ENCODE results near the gene KIF16B.
"Not testable (repeated sequence)": the region's sequence is repeated elsewhere in the genome, so short reads cannot be mapped to it uniquely, and the experiment has no call there.

DNA sequence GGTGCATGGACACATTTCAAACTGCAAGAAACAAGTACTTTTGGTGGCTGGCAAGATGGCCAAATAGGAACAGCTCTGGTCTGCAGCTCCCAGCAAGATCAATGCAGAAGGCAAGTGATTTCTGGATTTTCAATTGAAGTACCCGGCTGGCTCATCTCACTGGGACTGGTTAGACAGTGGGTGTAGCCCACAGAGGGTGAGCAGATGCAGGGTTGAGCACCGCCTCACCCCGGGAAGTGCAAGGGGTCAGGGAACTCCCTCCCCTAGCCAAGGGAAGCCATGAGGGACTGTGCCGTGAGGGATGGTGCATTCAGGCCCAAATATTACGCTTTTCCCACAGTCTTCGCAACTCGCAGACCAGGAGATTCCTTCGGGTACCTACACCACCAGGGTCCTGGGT, 53.6 kb downstream of the KIF16B start:
- TF ChIP-seq, protein P1, sequence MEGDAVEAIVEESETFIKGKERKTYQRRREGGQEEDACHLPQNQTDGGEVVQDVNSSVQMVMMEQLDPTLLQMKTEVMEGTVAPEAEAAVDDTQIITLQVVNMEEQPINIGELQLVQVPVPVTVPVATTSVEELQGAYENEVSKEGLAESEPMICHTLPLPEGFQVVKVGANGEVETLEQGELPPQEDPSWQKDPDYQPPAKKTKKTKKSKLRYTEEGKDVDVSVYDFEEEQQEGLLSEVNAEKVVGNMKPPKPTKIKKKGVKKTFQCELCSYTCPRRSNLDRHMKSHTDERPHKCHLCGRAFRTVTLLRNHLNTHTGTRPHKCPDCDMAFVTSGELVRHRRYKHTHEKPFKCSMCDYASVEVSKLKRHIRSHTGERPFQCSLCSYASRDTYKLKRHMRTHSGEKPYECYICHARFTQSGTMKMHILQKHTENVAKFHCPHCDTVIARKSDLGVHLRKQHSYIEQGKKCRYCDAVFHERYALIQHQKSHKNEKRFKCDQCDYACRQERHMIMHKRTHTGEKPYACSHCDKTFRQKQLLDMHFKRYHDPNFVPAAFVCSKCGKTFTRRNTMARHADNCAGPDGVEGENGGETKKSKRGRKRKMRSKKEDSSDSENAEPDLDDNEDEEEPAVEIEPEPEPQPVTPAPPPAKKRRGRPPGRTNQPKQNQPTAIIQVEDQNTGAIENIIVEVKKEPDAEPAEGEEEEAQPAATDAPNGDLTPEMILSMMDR (IDR thresholded peaks at IDR 0.05): not testable (repeated sequence)
- not testable (repeated sequence) for TF ChIP-seq POLR2A (IDR thresholded peaks at IDR 0.05)

All from lower leg skin (tissue), 3 donors.